ENCODE data around the gene HNRNPLL.

HNRNPLL gene

GRCh38 chr2:38590053-38590452, 12.7 kb downstream of the HNRNPLL start:
- Histone ChIP-seq H3K27ac (ENCODE audit: low read depth, low read length) (no peak overlapping the region), H3K9ac (ENCODE audit: low read depth, low read length) (no peak overlapping the region), H3K27me3 (ENCODE audit: control insufficient read depth, insufficient read depth, low read length) (no peaks in the 10 kb centered on the region), H3K9me3 (ENCODE audit: control insufficient read depth, insufficient read depth, low read length) (no peaks in the 10 kb centered on the region), H3K4me3 (ENCODE audit: low read depth, low read length) (no peak overlapping the region), H3K36me3 (ENCODE audit: control insufficient read depth, insufficient read depth, low read length) (peaks cover 38% of the 10 kb centered on the region), H3K4me1 (ENCODE audit: control insufficient read depth, insufficient read depth, low read length) (peaks cover 5% of the 10 kb centered on the region; the same call in 1 of the 2 replicates)

GRCh38 chr2:38586931-38587330, 15.8 kb downstream of the HNRNPLL start:
- H3K9ac ChIP-seq (ENCODE audit: low read depth, low read length): no peak overlapping the region
- no peaks in the 10 kb centered on the region for H3K4me1 ChIP-seq (ENCODE audit: control insufficient read depth, insufficient read depth, low read length)
- no peaks in the 10 kb centered on the region for H3K27me3 ChIP-seq (ENCODE audit: control insufficient read depth, insufficient read depth, low read length)
- H3K27ac ChIP-seq (ENCODE audit: low read depth, low read length): no peak overlapping the region
- H3K9me3 ChIP-seq (ENCODE audit: control insufficient read depth, insufficient read depth, low read length): no peaks in the 10 kb centered on the region
- H3K36me3 ChIP-seq (ENCODE audit: control insufficient read depth, insufficient read depth, low read length): peaks cover 64% of the 10 kb centered on the region
- no peak overlapping the region for H3K4me3 ChIP-seq (ENCODE audit: low read depth, low read length)

DNA sequence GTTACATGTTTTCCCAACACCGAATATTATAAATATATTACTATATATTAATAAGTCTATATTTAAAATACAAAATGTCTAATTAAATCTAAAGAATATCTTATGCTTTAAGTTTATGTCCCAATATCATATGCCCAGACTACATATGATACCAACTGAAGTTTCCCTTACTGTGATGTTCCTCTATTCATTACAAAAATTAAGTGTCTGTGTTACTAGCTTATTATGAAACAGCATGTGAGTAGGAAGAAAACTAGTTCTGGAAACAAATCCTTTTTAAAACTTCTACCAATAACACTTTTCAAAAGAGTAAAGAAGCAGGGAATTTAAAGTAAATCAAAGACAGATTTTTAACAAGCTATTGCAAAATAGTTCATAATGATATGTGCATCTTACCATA, 17.8 kb downstream of the HNRNPLL start:
- Histone ChIP-seq H3K4me1 (ENCODE audit: control insufficient read depth, insufficient read depth, low read length) (peaks cover 18% of the 10 kb centered on the region), H3K9me3 (ENCODE audit: control insufficient read depth, insufficient read depth, low read length) (no peaks in the 10 kb centered on the region), H3K27me3 (ENCODE audit: control insufficient read depth, insufficient read depth, low read length) (no peaks in the 10 kb centered on the region), H3K9ac (ENCODE audit: low read depth, low read length) (no peak overlapping the region), H3K27ac (ENCODE audit: low read depth, low read length) (no peak overlapping the region), H3K36me3 (ENCODE audit: control insufficient read depth, insufficient read depth, low read length) (peaks cover 67% of the 10 kb centered on the region), H3K4me3 (ENCODE audit: low read depth, low read length) (no peak overlapping the region)

DNA sequence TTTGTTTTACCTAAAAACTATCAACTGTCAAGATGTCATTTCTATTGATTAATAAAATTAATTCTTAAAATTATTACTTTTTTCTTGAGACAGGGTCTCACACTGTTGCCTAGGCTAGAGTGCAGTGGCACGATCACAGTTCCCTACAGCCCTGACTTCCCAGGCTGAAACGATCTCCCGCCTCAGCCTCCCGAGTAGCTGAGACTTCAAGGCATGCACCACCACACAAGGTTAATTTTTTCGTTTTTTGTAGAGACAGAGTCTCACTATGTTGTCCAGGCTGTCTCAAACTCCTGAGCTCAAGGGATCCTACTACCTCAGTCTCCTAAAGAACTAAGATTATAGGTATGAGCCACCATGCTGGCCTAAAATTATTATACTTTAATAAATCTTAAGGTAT, 18.7 kb downstream of the HNRNPLL start:
- Histone ChIP-seq H3K9me3 (ENCODE audit: control insufficient read depth, insufficient read depth, low read length) (no peaks in the 10 kb centered on the region), H3K27ac (ENCODE audit: low read depth, low read length) (no peak overlapping the region), H3K4me1 (ENCODE audit: control insufficient read depth, insufficient read depth, low read length) (peaks cover 23% of the 10 kb centered on the region), H3K9ac (ENCODE audit: low read depth, low read length) (no peak overlapping the region), H3K36me3 (ENCODE audit: control insufficient read depth, insufficient read depth, low read length) (peaks cover 67% of the 10 kb centered on the region), H3K4me3 (ENCODE audit: low read depth, low read length) (no peak overlapping the region), H3K27me3 (ENCODE audit: control insufficient read depth, insufficient read depth, low read length) (no peaks in the 10 kb centered on the region)

DNA sequence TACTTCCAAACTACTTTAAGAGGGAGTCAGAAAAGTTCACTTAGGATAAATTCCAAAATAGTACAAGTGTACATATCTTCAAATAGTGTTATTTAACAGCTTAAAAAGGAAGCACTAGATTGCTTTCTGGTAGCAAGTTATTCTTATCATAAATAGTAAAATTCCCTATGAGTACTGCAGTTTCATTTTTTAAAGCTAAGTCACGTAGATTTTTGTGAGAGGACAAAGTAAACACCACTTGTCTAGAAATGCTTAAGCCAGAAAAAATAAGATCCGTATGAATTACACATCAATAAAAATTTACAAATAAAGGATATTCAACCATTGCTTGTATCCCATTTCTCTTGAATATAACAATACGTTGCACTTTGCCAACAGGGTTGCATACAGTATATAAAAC, 19.2 kb downstream of the HNRNPLL start:
- peaks cover 72% of the 10 kb centered on the region for H3K36me3 ChIP-seq (ENCODE audit: control insufficient read depth, insufficient read depth, low read length)
- H3K9ac ChIP-seq (ENCODE audit: low read depth, low read length): no peak overlapping the region
- H3K4me3 ChIP-seq (ENCODE audit: low read depth, low read length): no peak overlapping the region
- H3K4me1 ChIP-seq (ENCODE audit: control insufficient read depth, insufficient read depth, low read length): peaks cover 23% of the 10 kb centered on the region
- H3K27me3 ChIP-seq (ENCODE audit: control insufficient read depth, insufficient read depth, low read length): no peaks in the 10 kb centered on the region
- no peak overlapping the region for H3K27ac ChIP-seq (ENCODE audit: low read depth, low read length)
- no peaks in the 10 kb centered on the region for H3K9me3 ChIP-seq (ENCODE audit: control insufficient read depth, insufficient read depth, low read length)

- H3K9ac ChIP-seq (ENCODE audit: low read depth, low read length): no peak overlapping the region
- H3K4me3 ChIP-seq (ENCODE audit: low read depth, low read length): no peak overlapping the region
- H3K27ac ChIP-seq (ENCODE audit: low read depth, low read length): peak overlapping the region; percentile 26
- H3K4me1 ChIP-seq (ENCODE audit: control insufficient read depth, insufficient read depth, low read length): peaks cover 23% of the 10 kb centered on the region
- peaks cover 84% of the 10 kb centered on the region for H3K36me3 ChIP-seq (ENCODE audit: control insufficient read depth, insufficient read depth, low read length)
- no peaks in the 10 kb centered on the region for H3K27me3 ChIP-seq (ENCODE audit: control insufficient read depth, insufficient read depth, low read length)
- H3K9me3 ChIP-seq (ENCODE audit: control insufficient read depth, insufficient read depth, low read length): no peaks in the 10 kb centered on the region
Observed at GRCh38 chr2:38581193-38582147, 21.3 kb downstream of the HNRNPLL start.

DNA sequence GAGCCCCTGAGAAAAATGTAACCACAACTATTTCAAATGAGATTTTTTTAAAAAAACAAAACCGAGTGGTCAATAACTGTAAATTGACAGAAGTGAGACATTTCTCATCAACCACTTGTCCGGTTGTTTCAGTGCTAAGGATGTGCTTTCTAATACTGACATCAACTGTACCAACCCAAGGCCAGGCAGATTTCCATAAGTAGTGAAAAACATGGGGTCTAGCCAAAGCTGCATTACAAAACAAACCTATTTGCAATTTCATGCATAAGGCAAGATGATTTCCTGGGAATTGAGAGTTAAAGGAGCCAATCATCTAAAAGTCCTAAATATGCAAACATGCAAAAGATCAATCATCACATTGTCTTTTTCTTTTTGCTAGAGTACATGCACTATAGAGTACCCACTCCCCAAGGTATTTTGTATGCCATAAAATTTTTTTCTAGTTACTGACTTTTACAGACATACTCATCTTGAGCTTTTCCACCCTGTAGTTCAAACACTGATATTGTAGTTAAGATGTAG, 22.6 kb downstream of the HNRNPLL start:
- Histone ChIP-seq H3K27ac (ENCODE audit: low read depth, low read length) (no peak overlapping the region), H3K36me3 (ENCODE audit: control insufficient read depth, insufficient read depth, low read length) (peaks cover 83% of the 10 kb centered on the region), H3K4me3 (ENCODE audit: low read depth, low read length) (no peak overlapping the region), H3K9me3 (ENCODE audit: control insufficient read depth, insufficient read depth, low read length) (no peaks in the 10 kb centered on the region), H3K4me1 (ENCODE audit: control insufficient read depth, insufficient read depth, low read length) (peaks cover 23% of the 10 kb centered on the region), H3K27me3 (ENCODE audit: control insufficient read depth, insufficient read depth, low read length) (no peaks in the 10 kb centered on the region), H3K9ac (ENCODE audit: low read depth, low read length) (no peak overlapping the region)

- H3K27ac ChIP-seq (ENCODE audit: low read depth, low read length): no peak overlapping the region
- no peak overlapping the region for H3K9ac ChIP-seq (ENCODE audit: low read depth, low read length)
- H3K9me3 ChIP-seq (ENCODE audit: control insufficient read depth, insufficient read depth, low read length): no peaks in the 10 kb centered on the region
- H3K27me3 ChIP-seq (ENCODE audit: control insufficient read depth, insufficient read depth, low read length): no peaks in the 10 kb centered on the region
- H3K4me3 ChIP-seq (ENCODE audit: low read depth, low read length): no peak overlapping the region
- peaks cover 23% of the 10 kb centered on the region for H3K4me1 ChIP-seq (ENCODE audit: control insufficient read depth, insufficient read depth, low read length)
- peaks cover 82% of the 10 kb centered on the region for H3K36me3 ChIP-seq (ENCODE audit: control insufficient read depth, insufficient read depth, low read length)
Observed at GRCh38 chr2:38578832-38579231, 23.9 kb downstream of the HNRNPLL start.

DNA sequence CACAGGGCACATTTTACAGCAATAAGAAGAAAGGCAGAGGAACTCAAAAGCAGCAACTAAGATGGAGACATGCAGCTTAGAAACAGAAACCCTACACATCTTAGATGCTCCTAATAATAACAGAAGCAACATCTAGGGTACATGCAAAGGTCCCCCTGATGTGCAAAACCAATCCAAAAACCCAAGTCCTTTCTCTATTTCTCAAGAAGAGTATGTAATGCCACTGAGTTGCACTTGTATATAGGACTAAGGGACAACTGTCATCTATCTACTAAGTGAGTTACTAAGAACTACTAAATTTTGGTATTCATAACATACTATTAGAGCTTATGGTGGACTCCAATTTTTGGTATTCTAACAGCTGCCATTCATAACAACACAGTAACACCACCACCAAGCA, 28.4 kb downstream of the HNRNPLL start:
- no peak overlapping the region for H3K4me3 ChIP-seq (ENCODE audit: low read depth, low read length)
- H3K9ac ChIP-seq (ENCODE audit: low read depth, low read length): no peak overlapping the region
- no peaks in the 10 kb centered on the region for H3K9me3 ChIP-seq (ENCODE audit: control insufficient read depth, insufficient read depth, low read length)
- peaks cover 94% of the 10 kb centered on the region for H3K36me3 ChIP-seq (ENCODE audit: control insufficient read depth, insufficient read depth, low read length)
- H3K27ac ChIP-seq (ENCODE audit: low read depth, low read length): no peak overlapping the region
- H3K4me1 ChIP-seq (ENCODE audit: control insufficient read depth, insufficient read depth, low read length): no peaks in the 10 kb centered on the region
- H3K27me3 ChIP-seq (ENCODE audit: control insufficient read depth, insufficient read depth, low read length): no peaks in the 10 kb centered on the region

DNA sequence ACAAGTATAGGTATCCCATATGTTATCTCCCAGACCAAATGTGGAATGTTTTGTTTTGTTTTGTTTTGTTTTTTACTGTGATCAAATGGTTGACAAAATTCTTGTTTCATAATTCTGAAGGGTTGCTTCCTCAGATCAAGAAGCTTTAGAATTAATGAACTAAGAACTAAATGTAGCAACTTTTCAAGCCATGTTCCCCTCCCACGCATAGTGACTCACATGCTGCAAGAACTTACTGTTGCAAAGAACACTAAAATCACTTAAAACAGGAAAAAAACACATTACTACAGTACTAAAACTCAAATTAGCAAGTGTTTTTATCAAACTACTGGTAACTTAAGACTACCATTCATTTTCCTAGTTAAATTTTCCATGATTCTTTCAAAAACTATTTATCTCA, 30.6 kb downstream of the HNRNPLL start:
- Histone ChIP-seq H3K4me3 (ENCODE audit: low read depth, low read length) (no peak overlapping the region), H3K36me3 (ENCODE audit: control insufficient read depth, insufficient read depth, low read length) (peaks cover 95% of the 10 kb centered on the region), H3K27me3 (ENCODE audit: control insufficient read depth, insufficient read depth, low read length) (no peaks in the 10 kb centered on the region), H3K4me1 (ENCODE audit: control insufficient read depth, insufficient read depth, low read length) (no peaks in the 10 kb centered on the region), H3K9me3 (ENCODE audit: control insufficient read depth, insufficient read depth, low read length) (no peaks in the 10 kb centered on the region), H3K27ac (ENCODE audit: low read depth, low read length) (peak overlapping the region; percentile 36), H3K9ac (ENCODE audit: low read depth, low read length) (no peak overlapping the region)

- Histone ChIP-seq H3K27ac (ENCODE audit: low read depth, low read length) (no peak overlapping the region), H3K4me3 (ENCODE audit: low read depth, low read length) (no peak overlapping the region), H3K4me1 (ENCODE audit: control insufficient read depth, insufficient read depth, low read length) (no peaks in the 10 kb centered on the region), H3K27me3 (ENCODE audit: control insufficient read depth, insufficient read depth, low read length) (no peaks in the 10 kb centered on the region), H3K9ac (ENCODE audit: low read depth, low read length) (no peak overlapping the region), H3K9me3 (ENCODE audit: control insufficient read depth, insufficient read depth, low read length) (no peaks in the 10 kb centered on the region), H3K36me3 (ENCODE audit: control insufficient read depth, insufficient read depth, low read length) (peaks cover 95% of the 10 kb centered on the region)
Observed at GRCh38 chr2:38571193-38571592, 31.5 kb downstream of the HNRNPLL start.
